ENCODE measurements around the gene COG7. TPM values are rescaled to one million over a fixed set of nuclear protein-coding genes. Genes with fewer than 3 reads are reported as not detected.
"Not testable (repeated sequence)": the region's sequence is repeated elsewhere in the genome, so short reads cannot be mapped to it uniquely, and the experiment has no call there.

Gene COG7
- total and polyA plus RNA-seq, 2 donors (not counting 1 experiment from before 2014, with no cell fraction given), result 17.5 to 20.9 TPM

DNA sequence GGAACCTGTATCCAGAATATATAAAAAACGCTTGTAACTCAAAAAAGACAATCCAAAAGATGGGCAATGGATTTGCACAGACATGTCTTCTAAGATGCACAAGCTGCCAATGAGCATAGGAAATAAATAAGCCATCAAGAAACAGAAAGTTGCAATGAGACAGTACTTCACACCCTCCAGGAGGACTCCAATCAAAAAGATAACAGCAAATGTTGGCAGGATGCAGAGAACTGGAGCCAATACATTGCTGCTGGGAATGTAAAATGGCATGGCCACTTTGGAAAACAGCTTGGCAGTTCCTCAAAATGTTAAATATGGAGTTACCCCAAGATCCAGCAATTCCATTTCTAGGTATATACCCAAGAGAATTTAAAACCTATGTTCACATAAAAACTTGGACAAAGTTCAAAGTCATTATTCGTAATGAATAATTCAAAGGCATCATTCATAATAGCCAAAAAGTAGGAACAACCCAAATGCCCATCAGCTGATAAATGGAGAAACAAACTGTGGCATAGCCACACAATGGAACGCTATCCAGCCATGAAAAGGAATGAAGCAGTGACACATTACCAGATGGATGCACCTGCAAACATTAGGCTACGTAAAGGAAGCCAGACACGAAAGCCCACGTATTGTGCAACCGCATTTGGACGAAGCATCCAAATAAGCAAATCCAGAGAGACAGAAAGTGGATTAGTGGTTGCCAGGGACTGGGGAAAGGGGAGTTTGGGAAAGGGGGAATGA lies 31.7 kb upstream of the COG7 start:
- no peak for TF ChIP-seq EZH2 (IDR thresholded peaks at IDR 0.05; ENCODE audit: low read length, missing control alignments)
- TF ChIP-seq, protein P1, sequence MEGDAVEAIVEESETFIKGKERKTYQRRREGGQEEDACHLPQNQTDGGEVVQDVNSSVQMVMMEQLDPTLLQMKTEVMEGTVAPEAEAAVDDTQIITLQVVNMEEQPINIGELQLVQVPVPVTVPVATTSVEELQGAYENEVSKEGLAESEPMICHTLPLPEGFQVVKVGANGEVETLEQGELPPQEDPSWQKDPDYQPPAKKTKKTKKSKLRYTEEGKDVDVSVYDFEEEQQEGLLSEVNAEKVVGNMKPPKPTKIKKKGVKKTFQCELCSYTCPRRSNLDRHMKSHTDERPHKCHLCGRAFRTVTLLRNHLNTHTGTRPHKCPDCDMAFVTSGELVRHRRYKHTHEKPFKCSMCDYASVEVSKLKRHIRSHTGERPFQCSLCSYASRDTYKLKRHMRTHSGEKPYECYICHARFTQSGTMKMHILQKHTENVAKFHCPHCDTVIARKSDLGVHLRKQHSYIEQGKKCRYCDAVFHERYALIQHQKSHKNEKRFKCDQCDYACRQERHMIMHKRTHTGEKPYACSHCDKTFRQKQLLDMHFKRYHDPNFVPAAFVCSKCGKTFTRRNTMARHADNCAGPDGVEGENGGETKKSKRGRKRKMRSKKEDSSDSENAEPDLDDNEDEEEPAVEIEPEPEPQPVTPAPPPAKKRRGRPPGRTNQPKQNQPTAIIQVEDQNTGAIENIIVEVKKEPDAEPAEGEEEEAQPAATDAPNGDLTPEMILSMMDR (conservative IDR thresholded peaks at IDR 0.05 in 1 of 2, IDR thresholded peaks at IDR 0.05 in 1 of 2; ENCODE audit: low read depth in 1 of 2, low read length in 2 of 2), result no peak
- no peak overlapping the region for H3K9ac ChIP-seq (ENCODE audit: insufficient read depth, low read length)
- H3K4me3 ChIP-seq (replicated peaks in 1 of 4; ENCODE audit: control extremely low read depth in 1 of 4, insufficient read depth in 1 of 4, low read depth in 3 of 4, low read length in 4 of 4), result no peak overlapping the region
- H2AFZ ChIP-seq (ENCODE audit: low read length), result no peak overlapping the region
- peaks cover 34% of the 10 kb centered on the region for H3K36me3 ChIP-seq (ENCODE audit: control insufficient read depth, insufficient read depth, low read length)
- H3K27ac ChIP-seq (ENCODE audit: insufficient read depth, low read length), result no peak overlapping the region
- no peaks in the 10 kb centered on the region for H3K4me1 ChIP-seq (ENCODE audit: control insufficient read depth, extremely low read depth, insufficient read depth, low read length)
- no peaks in the 10 kb centered on the region for H3K79me2 ChIP-seq (ENCODE audit: control insufficient read depth, insufficient read depth, low read length)
- H3K4me2 ChIP-seq (ENCODE audit: extremely low read depth, insufficient read depth, low read length), result no peak overlapping the region
- H4K20me1 ChIP-seq (ENCODE audit: control insufficient read depth, extremely low read depth, insufficient read depth, low read length), result no peaks in the 10 kb centered on the region
- no peaks in the 10 kb centered on the region for H3K27me3 ChIP-seq (ENCODE audit: control insufficient read depth, insufficient read depth, low read length)
- H3K9me3 ChIP-seq (ENCODE audit: control insufficient read depth, insufficient read depth, low read depth, low read length), result no peaks in the 10 kb centered on the region
- DNase-seq (ENCODE audit: low read depth in 2 of 2), result no peak

DNA sequence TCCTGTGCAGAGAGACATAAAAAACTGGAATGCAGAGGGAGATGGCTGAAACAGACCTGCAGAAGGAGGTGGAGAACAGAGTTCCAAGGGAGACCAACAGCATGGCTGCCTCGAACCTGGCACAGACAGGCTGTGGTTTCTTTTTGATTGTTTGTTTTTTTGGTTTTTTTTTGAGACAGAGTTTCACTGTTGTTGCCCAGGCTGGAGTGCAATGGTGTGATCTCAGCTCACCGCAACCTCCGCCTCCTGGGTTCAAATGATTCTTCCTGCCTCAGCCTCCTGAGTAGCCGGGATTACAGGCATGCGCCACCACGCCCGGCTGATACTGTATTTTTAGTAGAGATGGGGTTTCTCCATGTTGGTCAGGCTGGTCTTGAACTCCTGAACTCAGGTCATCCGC lies 30.5 kb upstream of the COG7 start:
- not testable (repeated sequence) for H3K27me3 ChIP-seq (ENCODE audit: control insufficient read depth, insufficient read depth, low read length); H3K4me2 ChIP-seq (ENCODE audit: extremely low read depth, insufficient read depth, low read length); H2AFZ ChIP-seq (ENCODE audit: low read length); H3K4me1 ChIP-seq (ENCODE audit: control insufficient read depth, extremely low read depth, insufficient read depth, low read length); H4K20me1 ChIP-seq (ENCODE audit: control insufficient read depth, extremely low read depth, insufficient read depth, low read length); H3K9me3 ChIP-seq (ENCODE audit: control insufficient read depth, insufficient read depth, low read depth, low read length); H3K27ac ChIP-seq (ENCODE audit: insufficient read depth, low read length); H3K79me2 ChIP-seq (ENCODE audit: control insufficient read depth, insufficient read depth, low read length); DNase-seq (ENCODE audit: low read depth in 2 of 2); H3K9ac ChIP-seq (ENCODE audit: insufficient read depth, low read length); H3K4me3 ChIP-seq (replicated peaks in 1 of 4; ENCODE audit: control extremely low read depth in 1 of 4, insufficient read depth in 1 of 4, low read depth in 3 of 4, low read length in 4 of 4)
- H3K36me3 ChIP-seq (ENCODE audit: control insufficient read depth, insufficient read depth, low read length), result peaks cover 37% of the 10 kb centered on the region

DNA sequence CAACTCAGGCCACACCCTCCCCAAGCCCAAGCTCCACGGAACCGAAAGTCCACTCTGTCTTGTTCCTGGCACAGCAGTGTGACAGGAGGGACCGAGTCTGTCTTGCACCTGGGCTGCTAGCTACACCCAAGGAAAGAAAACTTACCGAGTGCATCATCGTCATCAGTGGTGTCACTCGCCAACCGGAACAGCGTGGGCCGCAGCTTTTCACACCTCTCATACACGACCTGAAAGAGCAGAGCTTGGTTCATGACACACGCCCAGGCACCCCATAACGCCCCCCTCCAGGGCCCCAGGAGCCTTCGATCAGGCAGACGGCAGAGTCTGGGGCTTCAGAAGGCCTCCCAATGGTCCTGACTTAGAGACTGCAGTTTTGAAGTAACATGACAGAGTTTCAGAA lies 29.8 kb upstream of the COG7 start:
- no peak for DNase-seq (ENCODE audit: low read depth in 2 of 2)
- no peak overlapping the region for H2AFZ ChIP-seq (ENCODE audit: low read length)
- no peaks in the 10 kb centered on the region for H4K20me1 ChIP-seq (ENCODE audit: control insufficient read depth, extremely low read depth, insufficient read depth, low read length)
- H3K79me2 ChIP-seq (ENCODE audit: control insufficient read depth, insufficient read depth, low read length), result no peaks in the 10 kb centered on the region
- H3K27ac ChIP-seq (ENCODE audit: insufficient read depth, low read length), result no peak overlapping the region
- no peaks in the 10 kb centered on the region for H3K27me3 ChIP-seq (ENCODE audit: control insufficient read depth, insufficient read depth, low read length)
- no peaks in the 10 kb centered on the region for H3K4me1 ChIP-seq (ENCODE audit: control insufficient read depth, extremely low read depth, insufficient read depth, low read length)
- H3K9me3 ChIP-seq (ENCODE audit: control insufficient read depth, insufficient read depth, low read depth, low read length), result no peaks in the 10 kb centered on the region
- H3K36me3 ChIP-seq (ENCODE audit: control insufficient read depth, insufficient read depth, low read length), result peaks cover 34% of the 10 kb centered on the region
- TF ChIP-seq, protein P1 (conservative IDR thresholded peaks at IDR 0.05 in 1 of 2, IDR thresholded peaks at IDR 0.05 in 1 of 2; ENCODE audit: low read depth in 1 of 2, low read length in 2 of 2), result no peak
- TF ChIP-seq EZH2 (IDR thresholded peaks at IDR 0.05; ENCODE audit: low read length, missing control alignments), result no peak
- H3K4me2 ChIP-seq (ENCODE audit: extremely low read depth, insufficient read depth, low read length), result no peak overlapping the region
- H3K4me3 ChIP-seq (replicated peaks in 1 of 4; ENCODE audit: control extremely low read depth in 1 of 4, insufficient read depth in 1 of 4, low read depth in 3 of 4, low read length in 4 of 4), result no peak overlapping the region
- H3K9ac ChIP-seq (ENCODE audit: insufficient read depth, low read length), result no peak overlapping the region
